Measurements from ENCODE around the gene FMN1.
A peak's percentile ranks its signal among the peaks of the same experiment; 100 is the strongest.
"Not testable (repeated sequence)": the region's sequence is repeated elsewhere in the genome, so short reads cannot be mapped to it uniquely, and the experiment has no call there.

Gene FMN1

DNA sequence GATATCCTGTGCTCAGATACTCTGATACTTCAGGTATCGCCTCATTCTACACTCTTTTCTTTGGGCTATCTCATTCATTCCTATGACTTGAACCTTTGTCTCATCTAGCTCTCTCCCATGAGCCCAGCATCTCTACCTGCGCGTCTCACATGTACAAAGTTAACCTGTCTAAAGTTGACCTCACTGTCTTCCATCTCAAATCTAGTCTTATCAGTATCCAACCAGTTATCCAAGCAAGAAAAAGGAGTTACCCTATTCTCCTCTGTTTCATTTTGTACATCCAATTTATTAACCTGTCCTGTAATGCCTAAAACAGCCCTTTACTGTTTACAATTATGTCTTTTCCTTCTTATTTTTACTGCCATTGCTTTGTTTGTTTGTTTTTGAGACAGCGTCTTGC, 342.5 kb downstream of the FMN1 start:
- DNase-seq = no peak

DNA sequence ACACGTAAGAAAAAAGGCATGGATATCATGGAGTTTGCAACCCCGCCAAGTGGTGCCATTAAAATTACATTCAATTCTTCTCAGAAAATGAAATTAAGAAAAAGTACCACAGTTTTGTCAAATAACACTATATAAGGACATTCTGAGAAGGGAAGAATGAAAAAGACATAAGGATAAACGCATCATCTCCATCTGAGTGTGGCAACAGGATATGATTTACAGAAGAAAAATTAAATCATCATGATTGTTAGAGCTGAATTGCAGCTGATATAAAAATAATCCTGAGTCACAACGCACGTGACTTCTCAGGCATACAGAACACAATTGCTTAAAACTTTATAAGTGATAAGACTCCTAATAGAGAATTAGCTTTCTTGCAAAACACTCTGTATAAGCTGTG, 342.9 kb downstream of the FMN1 start:
- peak; percentile 95 for DNase-seq

GRCh38 chr15:32849769-32850668, 344.5 kb downstream of the FMN1 start:
- DNase-seq = peak; percentile 97

DNA sequence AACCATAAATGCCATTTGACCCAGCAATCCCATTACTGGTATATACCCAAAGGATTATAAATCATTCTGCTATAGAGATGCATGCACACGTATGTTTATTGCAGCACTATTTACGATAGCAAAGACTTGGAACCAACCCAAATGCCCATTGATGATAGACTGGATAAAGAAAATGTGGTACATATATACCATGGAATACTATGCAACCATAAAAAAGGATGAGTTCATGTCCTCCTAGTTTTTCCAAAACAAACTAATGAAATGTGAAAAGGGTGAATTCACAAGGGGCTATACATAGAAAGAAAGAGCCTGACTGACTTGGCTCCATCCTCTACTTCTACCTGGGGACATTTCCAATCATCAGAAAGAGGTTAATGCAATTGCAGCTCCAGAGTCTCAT, 347.8 kb downstream of the FMN1 start:
- not testable (repeated sequence) for DNase-seq

- DNase-seq = peak; percentile 70
Observed at GRCh38 chr15:32844118-32844711, 350.3 kb downstream of the FMN1 start.

GRCh38 chr15:32843219-32843815, 351.2 kb downstream of the FMN1 start:
- DNase-seq = peak; percentile 89

GRCh38 chr15:32842081-32842480, 352.4 kb downstream of the FMN1 start:
- no peak for DNase-seq

- DNase-seq = peak; percentile 88
Observed at GRCh38 chr15:32840507-32841245, 353.8 kb downstream of the FMN1 start.

DNA sequence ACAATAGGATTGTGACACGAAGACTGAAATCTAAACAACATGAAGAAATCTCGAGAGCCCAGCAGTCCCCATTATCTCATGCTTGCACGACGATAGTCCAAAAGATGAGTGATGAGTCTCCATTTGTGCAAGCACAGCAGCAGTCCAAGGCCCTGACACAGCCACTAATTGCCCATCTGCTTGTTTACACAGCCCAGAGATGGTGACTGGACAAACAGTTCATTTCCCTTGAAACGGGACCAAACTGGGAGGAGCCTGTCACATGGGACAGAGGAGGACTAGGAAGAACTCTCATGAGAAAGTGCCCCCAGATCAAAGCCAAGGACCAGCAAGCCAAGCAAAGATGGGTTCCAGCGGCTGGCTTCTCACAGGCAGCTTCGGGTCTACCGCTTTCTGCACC, 355.7 kb downstream of the FMN1 start:
- DNase-seq = peak; percentile 90

- no peak for DNase-seq
Observed at GRCh38 chr15:32838338-32838737, 356.2 kb downstream of the FMN1 start.

DNA sequence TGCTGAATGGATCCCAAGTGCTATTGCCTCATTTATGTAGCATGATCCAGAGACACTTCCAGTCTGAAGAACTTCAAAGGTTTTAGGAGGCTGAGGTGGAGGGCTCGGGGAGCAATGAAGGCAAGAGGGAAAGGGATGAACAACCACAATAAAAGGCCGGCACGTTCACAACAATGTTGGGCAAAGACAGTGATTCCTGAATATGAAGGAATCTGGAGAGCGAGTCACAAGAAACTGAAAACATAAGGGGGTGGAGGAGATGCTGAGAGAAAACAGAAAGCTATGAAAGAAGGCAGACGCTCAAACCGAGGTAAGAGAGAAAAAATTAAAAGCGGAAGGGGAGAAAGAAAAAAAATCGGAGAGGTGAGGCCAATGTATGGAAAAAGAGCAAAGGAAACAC, 356.6 kb downstream of the FMN1 start:
- DNase-seq = no peak

- no peak for DNase-seq
Observed at GRCh38 chr15:32834156-32834555, 360.4 kb downstream of the FMN1 start.

GRCh38 chr15:32833379-32833821, 361.1 kb downstream of the FMN1 start:
- no peak for DNase-seq

- DNase-seq = peak; percentile 84
Observed at GRCh38 chr15:32831485-32831884, 363.0 kb downstream of the FMN1 start.

DNA sequence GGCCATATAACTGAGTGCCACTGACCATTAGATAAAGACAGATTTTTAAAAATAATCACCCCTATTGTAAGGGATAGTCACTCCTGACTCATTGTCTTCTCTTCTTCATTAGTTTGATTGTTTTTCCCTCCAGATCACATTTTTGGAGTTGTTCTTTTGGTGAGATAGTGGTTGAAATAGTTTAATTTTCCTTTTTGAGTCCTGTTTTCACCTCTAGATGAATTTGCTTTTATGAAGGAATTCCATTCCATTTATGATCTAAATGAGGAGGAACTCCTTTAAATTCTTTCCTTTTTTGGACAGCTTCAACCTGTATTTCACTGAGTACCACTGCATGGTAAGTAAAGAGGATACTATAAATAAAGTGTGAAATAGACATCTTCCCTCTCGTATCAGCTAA, 364.3 kb downstream of the FMN1 start:
- peak; percentile 64 for DNase-seq

DNA sequence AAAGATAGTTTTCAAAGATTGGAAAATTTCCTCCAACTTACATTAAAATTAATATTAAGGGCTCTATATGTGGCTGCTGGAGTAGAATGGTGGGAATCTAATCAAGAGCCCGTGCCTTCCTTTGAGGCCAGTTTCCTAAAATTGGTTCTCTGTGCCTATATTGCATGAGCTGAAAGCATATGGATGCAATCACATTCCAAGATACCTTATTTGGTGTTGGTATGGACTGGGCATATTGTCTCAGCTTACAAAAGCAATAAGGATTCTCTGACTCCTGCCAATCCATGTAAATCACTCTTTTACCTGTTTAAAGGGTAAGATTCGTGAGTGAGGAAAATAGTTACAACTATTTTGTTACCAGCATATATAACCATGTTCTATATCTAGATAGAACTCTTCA, 365.1 kb downstream of the FMN1 start:
- DNase-seq = peak; percentile 90

DNA sequence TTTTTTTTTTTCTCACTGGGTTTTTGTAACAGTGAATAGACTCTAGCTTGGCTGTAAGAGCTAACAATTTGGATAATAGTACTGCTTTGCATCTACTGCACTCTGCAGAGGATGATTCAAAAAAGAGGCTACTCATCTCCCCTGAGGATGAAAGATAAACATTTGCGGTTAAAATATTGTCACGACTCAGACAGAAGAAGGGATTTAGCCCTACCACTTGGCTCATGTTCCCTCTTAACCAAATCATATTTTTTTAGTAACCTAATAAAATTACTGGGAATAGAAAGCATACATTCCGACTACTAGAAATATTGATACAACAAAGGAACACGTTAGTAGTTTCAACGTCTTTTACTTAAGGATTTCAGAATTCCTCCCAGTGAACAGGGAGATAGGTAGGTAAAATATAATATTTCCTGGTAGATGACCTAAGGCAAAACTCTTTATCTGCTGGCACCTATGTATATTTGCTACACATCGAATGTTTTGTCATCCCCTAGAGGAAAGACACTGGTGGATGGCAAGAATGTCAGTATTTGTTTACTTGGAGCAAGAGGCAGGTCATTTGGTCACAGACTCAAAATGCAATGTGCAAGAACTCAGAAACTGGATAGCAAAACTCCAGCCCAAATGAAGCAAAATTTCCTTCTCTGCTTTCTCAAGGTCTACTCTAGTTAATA, 365.9 kb downstream of the FMN1 start:
- DNase-seq = peak; percentile 99

DNA sequence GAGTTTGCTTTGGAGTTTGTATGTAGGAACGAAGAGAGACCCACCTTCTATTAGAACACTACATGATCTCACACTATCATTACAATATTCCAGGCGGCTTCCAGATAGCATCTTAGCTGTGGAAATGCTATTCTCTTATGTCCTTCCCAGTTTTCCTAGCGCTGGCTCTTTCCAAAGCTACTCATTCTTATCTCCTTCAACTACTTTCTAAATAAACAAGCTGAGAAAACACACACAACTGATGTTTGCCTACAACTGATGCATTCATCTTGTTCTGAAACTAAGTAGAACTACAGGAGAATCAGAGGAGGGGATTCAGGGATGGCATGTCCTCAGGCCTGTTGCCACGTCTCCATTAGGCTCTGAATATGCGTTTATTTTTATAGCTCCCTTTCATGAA, 367.8 kb downstream of the FMN1 start:
- DNase-seq = no peak

GRCh38 chr15:32825219-32825618, 369.3 kb downstream of the FMN1 start:
- DNase-seq = peak; percentile 50

DNA sequence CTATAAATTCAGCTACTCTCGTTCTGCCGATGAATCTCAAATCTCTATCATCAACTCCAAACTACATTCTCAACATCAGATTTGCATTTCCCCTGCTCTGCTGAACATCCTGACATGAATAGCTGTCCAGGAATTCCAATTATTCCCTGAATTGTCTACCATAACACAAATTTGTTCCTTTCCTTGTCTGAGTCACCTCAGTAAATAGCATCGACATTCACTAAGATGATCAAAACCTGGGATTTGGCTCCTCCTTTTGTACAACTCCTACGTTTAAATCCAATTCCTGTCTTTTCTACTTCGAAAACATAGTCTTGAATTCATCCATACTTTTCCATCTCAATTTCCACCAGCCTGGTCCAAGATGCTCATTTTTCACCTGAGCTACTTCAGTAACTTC, 369.7 kb downstream of the FMN1 start:
- peak; percentile 98 for DNase-seq

DNA sequence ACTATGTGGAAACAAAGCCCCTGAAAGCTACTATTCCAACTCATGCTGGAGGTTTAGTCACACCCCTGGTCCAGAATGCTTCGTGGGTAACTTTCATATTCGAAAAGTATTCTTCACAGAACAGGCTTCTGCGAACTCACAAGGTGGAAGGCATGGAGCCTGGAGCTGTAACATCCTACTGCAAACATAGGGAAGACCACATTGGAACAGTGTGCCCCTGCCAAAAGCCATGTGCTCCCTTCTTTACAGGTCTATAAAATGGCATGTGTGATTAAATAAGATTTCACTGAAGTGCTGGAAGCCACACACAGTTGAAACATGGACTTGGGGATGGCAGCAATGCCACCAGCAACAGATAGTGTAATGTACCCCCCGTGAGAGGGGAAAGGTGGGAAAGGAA, 370.8 kb downstream of the FMN1 start:
- DNase-seq = no peak

GRCh38 chr15:32822739-32823138, 371.8 kb downstream of the FMN1 start:
- DNase-seq = no peak

Measured in fibroblast of skin of scalp (primary cell).